GM23338 (cell line): ENCODE data around the gene MAPK8IP3. TPM values are rescaled to one million over a fixed set of nuclear protein-coding genes. Genes with fewer than 3 reads are reported as not detected.

Experiments used
- ATAC-seq: fragments of 200-7000 bp; cut with Tn5 transposase; 3 replicates; pipeline ENCODE4 v1.9.1; 2020
- DNase-seq: peaks from one replicate; pipeline ENCODE4 v3.0.0-alpha.2; 2015; ENCODE audit warnings: low spot score
- H2AFZ ChIP-seq: fragments of 200-600 bp; sonication (generic); 2 replicates; pipeline ENCODE4 v1.8.0; 2016; ENCODE audit warnings: antibody characterized with exemption, mild to moderate bottlenecking, moderate library complexity
- H3F3A ChIP-seq: fragments of 200-600 bp; sonication (generic); replicated peaks from 2 replicates; pipeline ENCODE4 v1.8.0; 2017; ENCODE audit warnings: antibody characterized with exemption, mixed run types, low read depth
- H3K27ac ChIP-seq: fragments of 200-600 bp; sonication (generic); 2 replicates; pipeline ENCODE4 v1.6.1; 2016; ENCODE audit warnings: low read depth
- H3K27me3 ChIP-seq: fragments of 200-600 bp; sonication (generic); 2 replicates; pipeline ENCODE4 v1.8.0; 2016; ENCODE audit warnings: mild to moderate bottlenecking, mixed run types, moderate library complexity; ENCODE audit not compliant: insufficient read depth
- H3K36me3 ChIP-seq: fragments of 200-600 bp; sonication (generic); 2 replicates; pipeline ENCODE4 v1.8.0; 2016; ENCODE audit warnings: mild to moderate bottlenecking; ENCODE audit not compliant: insufficient read depth
- H3K4me1 ChIP-seq: fragments of 200-600 bp; sonication (generic); 2 replicates; pipeline ENCODE4 v1.8.0; 2016; ENCODE audit warnings: mild to moderate bottlenecking, moderate library complexity; ENCODE audit not compliant: insufficient read depth
- H3K4me2 ChIP-seq: fragments of 200-600 bp; sonication (generic); 2 replicates; pipeline ENCODE4 v1.7.1; 2017; ENCODE audit warnings: mixed run types
- H3K4me3 ChIP-seq: fragments of 200-600 bp; sonication (generic); 2 replicates; pipeline ENCODE4 v1.6.1; 2016; ENCODE audit warnings: mixed run types
- H3K79me2 ChIP-seq: fragments of 200-600 bp; sonication (generic); replicated peaks from 2 replicates; pipeline ENCODE4 v1.8.0; 2017; ENCODE audit warnings: mild to moderate bottlenecking; ENCODE audit not compliant: insufficient read depth
- H3K9me2 ChIP-seq: fragments of 200-600 bp; sonication (generic); 2 replicates; pipeline ENCODE4 v1.8.0; 2017; ENCODE audit not compliant: insufficient read depth
- H4K20me1 ChIP-seq: fragments of 200-600 bp; sonication (generic); replicated peaks from 2 replicates; pipeline ENCODE4 v1.8.0; 2017; ENCODE audit warnings: mild to moderate bottlenecking; ENCODE audit not compliant: insufficient read depth
- H3K27ac Mint-ChIP-seq: 2 replicates; pipeline ENCODE4 v1.8.0; 2020; ENCODE audit warnings: inconsistent platforms, mild to moderate bottlenecking, moderate library complexity, mixed read lengths
- H3K27me3 Mint-ChIP-seq: 3 replicates; pipeline ENCODE4 v1.8.0; 2022; ENCODE audit warnings: low read depth, mild to moderate bottlenecking, moderate library complexity, mixed read lengths, inconsistent platforms; ENCODE audit not compliant: insufficient read depth, poor library complexity
- H3K36me3 Mint-ChIP-seq: 3 replicates; pipeline ENCODE4 v1.8.0; 2021; ENCODE audit warnings: low read depth, mild to moderate bottlenecking, inconsistent platforms, moderate library complexity, mixed read lengths
- H3K4me1 Mint-ChIP-seq: 3 replicates; pipeline ENCODE4 v1.8.0; 2020; ENCODE audit warnings: mild to moderate bottlenecking, inconsistent platforms, mixed read lengths
- H3K4me3 Mint-ChIP-seq: 3 replicates; pipeline ENCODE4 v1.8.0; 2021; ENCODE audit warnings: moderate library complexity, mild to moderate bottlenecking, inconsistent platforms, mixed read lengths
- H3K9me3 Mint-ChIP-seq: 3 replicates; pipeline ENCODE4 v1.8.0; 2020; ENCODE audit warnings: moderate library complexity, mild to moderate bottlenecking, inconsistent platforms, mixed read lengths
- ETS1 ChIP-seq: IDR thresholded peaks from 2 replicates; pipeline ENCODE4 v1.6.1; 2016; ENCODE audit warnings: antibody characterized with exemption
- POLR2AphosphoS5 ChIP-seq: IDR thresholded peaks from 2 replicates; pipeline ENCODE4 v1.6.1; 2016; ENCODE audit warnings: antibody characterized with exemption, low read depth
- ZNF114 ChIP-seq: fragments of 250-450 bp; sonication (Bioruptor Pico); IDR thresholded peaks from 2 replicates; pipeline ENCODE4 v1.5.0; 2020; ENCODE audit warnings: mild to moderate bottlenecking, moderate library complexity
- ZNF462 ChIP-seq: fragments of 250-450 bp; sonication (Bioruptor Pico); IDR thresholded peaks from 2 replicates; pipeline ENCODE4 v1.5.0; 2020; ENCODE audit warnings: mild to moderate bottlenecking, moderate library complexity
- polyA plus RNA-seq: library from polyadenylated mRNA; unstranded; fragments of >200 nt; fragmentation: Nextera tagmentation; extraction: Ambion mirVana; gene quantifications from 2 replicates; pipeline ENCODE4 v1.2.1, GENCODE V29; 2016
- total RNA-seq: library from RNA; depleted of rRNA; stranded (reverse); fragments of >200 nt; shearing (Covaris generic); gene quantifications from 2 replicates; pipeline ENCODE4 v1.2.3, GENCODE V29; 2014

MAPK8IP3 gene
- total and polyA plus RNA-seq, 2 experiments from 2014 or later = 11.3 to 58.4 TPM

GRCh38 chr16:1779234-1779701 is 73.3 kb downstream of the MAPK8IP3 start:
- peaks cover 16% of the 10 kb centered on the region; the same call in 2 of the 3 replicates for H3K36me3 Mint-ChIP-seq
- H3K27ac Mint-ChIP-seq = no peak overlapping the region
- Histone ChIP-seq H3K27me3 (no peaks in the 10 kb centered on the region), H3K4me3 (no peak overlapping the region), H3K4me2 (no peak overlapping the region), H3K9me2 (no peaks in the 10 kb centered on the region), H3F3A (0 out of 2 replicates have a peak, but pooled peaks cover 3% of the 10 kb centered on the region), H3K4me1 (peaks cover 4% of the 10 kb centered on the region; the same call in 1 of the 2 replicates), H3K27ac (no peak overlapping the region), H3K79me2 (peaks cover 21% of the 10 kb centered on the region), H4K20me1 (peaks cover 15% of the 10 kb centered on the region; the same call in 1 of the 2 replicates), H2AFZ (no peak overlapping the region), H3K36me3 (no peaks in the 10 kb centered on the region)
- no peak overlapping the region; the same call in 2 of the 3 replicates for H3K4me3 Mint-ChIP-seq
- H3K27me3 Mint-ChIP-seq = peaks cover 31% of the 10 kb centered on the region
- DNase-seq (no peak), ATAC-seq (no peak)
- peaks cover 7% of the 10 kb centered on the region; the same call in 1 of the 3 replicates for H3K9me3 Mint-ChIP-seq
- H3K4me1 Mint-ChIP-seq = peaks cover 5% of the 10 kb centered on the region
- TF ChIP-seq ETS1 = no peak
- peak; percentile 7; the same call in 1 of the 2 replicates for TF ChIP-seq POLR2AphosphoS5
- TF ChIP-seq ZNF114 (CRISPR knock-in tag) = no peak

GRCh38 chr16:1779741-1780676 is 74.0 kb downstream of the MAPK8IP3 start:
- ATAC-seq = no peak
- peaks cover 21% of the 10 kb centered on the region for H3K79me2 ChIP-seq
- 0 out of 2 replicates have a peak, but pooled peaks cover 3% of the 10 kb centered on the region for H3F3A ChIP-seq
- peaks cover 19% of the 10 kb centered on the region; the same call in 1 of the 2 replicates for H4K20me1 ChIP-seq
- Mint-ChIP-seq H3K27ac (no peak overlapping the region), H3K27me3 (peaks cover 31% of the 10 kb centered on the region), H3K4me1 (peaks cover 5% of the 10 kb centered on the region), H3K9me3 (peaks cover 7% of the 10 kb centered on the region; the same call in 1 of the 3 replicates), H3K36me3 (peaks cover 16% of the 10 kb centered on the region; the same call in 2 of the 3 replicates), H3K4me3 (peak overlapping the region; percentile 86; the same call in 1 of the 3 replicates)
- no peak overlapping the region for H3K4me2 ChIP-seq
- H3K9me2 ChIP-seq = no peaks in the 10 kb centered on the region
- DNase-seq = no peak
- H3K27me3 ChIP-seq = no peaks in the 10 kb centered on the region
- no peak overlapping the region for H2AFZ ChIP-seq
- TF ChIP-seq ZNF462 (no peak), POLR2AphosphoS5 (peak; percentile 31; the same call in 1 of the 2 replicates)
- H3K27ac ChIP-seq = no peak overlapping the region
- H3K4me3 ChIP-seq = no peak overlapping the region
- H3K36me3 ChIP-seq = no peaks in the 10 kb centered on the region
- peaks cover 4% of the 10 kb centered on the region; the same call in 1 of the 2 replicates for H3K4me1 ChIP-seq
